RCC 7860 (cell line): Measurements from ENCODE around the gene SAMD11.

ENCODE experiments used
- DNase-seq: peaks from one replicate; pipeline ENCODE4 v3.0.0-alpha.2; 2015; ENCODE audit warnings: low spot score
- FAIRE-seq: peaks from 2 replicates; lab custom pipeline; 2012; peaks lifted over from hg19 to GRCh38; lab: Jason Lieb, UNC

Gene SAMD11

GRCh38 chr1:960363-961131 lies 36.8 kb downstream of the SAMD11 start, which contains the start of gene KLHL17:
TSS of gene KLHL17 (plus strand) at chr1:960584. CDS start at chr1:960694, 110 bp downstream.
- DNase-seq: peak; percentile 23
- no peak for FAIRE-seq

DNA sequence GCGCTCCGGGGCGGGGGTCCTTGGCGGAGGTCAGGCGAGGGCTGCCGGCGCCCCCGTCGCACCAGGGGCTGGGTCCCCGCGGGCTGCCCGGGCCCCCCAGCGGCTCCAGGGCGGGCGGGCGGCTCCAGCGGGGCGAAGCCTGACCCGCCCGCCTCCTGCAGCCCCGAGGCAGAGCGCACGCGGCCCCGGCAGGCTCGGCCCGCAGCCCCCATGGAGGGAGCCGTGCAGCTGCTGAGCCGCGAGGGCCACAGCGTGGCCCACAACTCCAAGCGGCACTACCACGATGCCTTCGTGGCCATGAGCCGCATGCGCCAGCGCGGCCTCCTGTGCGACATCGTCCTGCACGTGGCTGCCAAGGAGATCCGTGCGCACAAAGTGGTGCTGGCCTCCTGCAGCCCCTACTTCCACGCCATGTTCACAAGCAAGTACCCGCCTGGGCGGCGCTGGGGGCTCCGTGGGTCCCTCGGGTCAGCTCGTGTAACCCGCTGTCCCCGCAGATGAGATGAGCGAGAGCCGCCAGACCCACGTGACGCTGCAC lies 37.5 kb downstream of the SAMD11 start:
- DNase-seq (no peak), FAIRE-seq (no peak)

DNA sequence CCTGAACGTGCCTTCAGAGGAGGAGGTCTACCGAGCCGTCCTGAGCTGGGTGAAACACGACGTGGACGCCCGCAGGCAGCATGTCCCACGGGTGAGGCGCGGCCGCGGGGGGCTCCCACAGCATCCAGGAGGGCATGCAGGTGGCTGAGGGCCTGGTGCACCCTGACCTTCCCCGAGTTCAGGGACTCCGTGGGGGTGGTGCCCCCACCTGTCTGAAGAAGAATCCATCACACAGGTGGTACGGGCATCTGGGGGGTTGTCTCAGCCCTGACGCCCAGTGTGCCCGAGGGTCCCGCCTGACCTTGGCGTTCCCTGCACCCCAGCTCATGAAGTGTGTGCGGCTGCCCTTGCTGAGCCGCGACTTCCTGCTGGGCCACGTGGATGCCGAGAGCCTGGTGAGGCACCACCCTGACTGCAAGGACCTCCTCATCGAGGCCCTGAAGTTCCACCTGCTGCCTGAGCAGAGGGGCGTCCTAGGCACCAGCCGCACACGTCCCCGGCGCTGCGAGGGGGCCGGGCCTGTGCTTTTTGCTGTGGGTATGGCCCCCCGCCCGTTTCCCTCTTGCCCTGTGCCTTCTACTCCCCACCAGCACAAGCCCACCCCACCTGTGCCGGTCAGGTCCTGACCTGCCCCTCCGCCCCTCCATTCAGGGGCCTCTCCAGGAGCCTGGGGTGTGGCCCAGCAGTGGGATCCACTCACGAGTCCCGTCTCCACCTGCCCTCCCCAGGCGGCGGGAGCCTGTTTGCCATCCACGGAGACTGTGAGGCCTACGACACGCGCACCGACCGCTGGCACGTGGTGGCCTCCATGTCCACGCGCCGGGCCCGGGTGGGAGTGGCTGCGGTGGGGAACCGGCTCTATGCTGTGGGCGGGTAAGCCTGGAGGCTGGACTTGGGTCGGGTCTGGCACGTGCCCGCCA lies 38.9 kb downstream of the SAMD11 start:
- no peak for DNase-seq
- FAIRE-seq: no peak

DNA sequence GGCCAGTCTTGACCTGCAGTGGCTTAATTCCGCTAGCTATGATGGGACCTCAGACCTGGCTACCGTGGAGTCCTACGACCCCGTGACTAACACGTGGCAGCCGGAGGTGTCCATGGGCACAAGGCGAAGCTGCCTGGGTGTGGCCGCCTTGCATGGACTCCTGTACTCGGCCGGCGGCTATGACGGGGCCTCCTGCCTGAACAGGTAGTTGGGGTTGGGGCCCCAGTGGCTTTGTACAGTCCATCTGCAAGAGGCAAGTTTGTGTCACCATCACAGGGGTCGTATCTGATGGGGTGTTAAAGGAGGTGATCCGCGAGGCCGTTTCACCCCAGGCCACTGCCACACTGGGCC lies 39.6 kb downstream of the SAMD11 start:
- no peak for DNase-seq
- FAIRE-seq: no peak

- no peak for DNase-seq
- FAIRE-seq: no peak
Observed at GRCh38 chr1:963746-964525, 40.2 kb downstream of the SAMD11 start.

DNA sequence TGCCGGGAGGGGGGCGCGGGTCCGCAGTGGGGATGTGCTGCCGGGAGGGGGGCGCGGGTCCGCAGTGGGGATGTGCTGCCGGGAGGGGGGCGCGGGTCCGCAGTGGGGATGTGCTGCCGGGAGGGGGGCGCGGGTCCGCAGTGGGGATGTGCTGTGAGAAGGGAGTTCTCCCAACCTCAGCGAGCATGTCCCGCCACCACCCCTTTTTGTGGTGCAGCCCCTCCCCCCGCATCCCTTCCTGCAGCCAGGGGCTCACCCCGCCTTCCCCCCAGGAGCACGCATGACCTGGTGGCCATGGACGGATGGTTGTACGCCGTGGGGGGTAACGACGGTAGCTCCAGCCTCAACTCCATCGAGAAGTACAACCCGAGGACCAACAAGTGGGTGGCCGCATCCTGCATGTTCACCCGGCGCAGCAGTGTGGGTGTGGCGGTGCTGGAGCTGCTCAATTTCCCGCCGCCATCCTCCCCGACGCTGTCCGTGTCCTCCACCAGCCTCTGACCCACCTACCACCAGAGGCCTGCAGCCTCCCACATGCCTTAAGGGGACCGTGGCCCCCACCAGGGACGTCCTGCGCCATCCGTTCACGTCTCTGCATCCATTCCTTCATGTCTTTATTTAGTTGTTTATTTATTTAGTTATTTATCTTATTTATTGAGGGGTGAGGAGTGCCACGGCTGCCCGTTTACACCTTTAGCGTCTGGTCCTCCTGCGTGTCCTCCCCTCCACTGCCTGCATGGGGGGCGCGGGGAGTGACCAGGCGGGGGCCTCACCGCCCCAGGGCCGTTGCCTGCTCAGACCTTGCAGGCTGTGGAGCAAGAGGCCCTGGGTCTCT lies 41.2 kb downstream of the SAMD11 start:
- FAIRE-seq: no peak
- DNase-seq: no peak

GRCh38 chr1:965526-966134 lies 41.9 kb downstream of the SAMD11 start:
- DNase-seq (no peak), FAIRE-seq (no peak)

DNA sequence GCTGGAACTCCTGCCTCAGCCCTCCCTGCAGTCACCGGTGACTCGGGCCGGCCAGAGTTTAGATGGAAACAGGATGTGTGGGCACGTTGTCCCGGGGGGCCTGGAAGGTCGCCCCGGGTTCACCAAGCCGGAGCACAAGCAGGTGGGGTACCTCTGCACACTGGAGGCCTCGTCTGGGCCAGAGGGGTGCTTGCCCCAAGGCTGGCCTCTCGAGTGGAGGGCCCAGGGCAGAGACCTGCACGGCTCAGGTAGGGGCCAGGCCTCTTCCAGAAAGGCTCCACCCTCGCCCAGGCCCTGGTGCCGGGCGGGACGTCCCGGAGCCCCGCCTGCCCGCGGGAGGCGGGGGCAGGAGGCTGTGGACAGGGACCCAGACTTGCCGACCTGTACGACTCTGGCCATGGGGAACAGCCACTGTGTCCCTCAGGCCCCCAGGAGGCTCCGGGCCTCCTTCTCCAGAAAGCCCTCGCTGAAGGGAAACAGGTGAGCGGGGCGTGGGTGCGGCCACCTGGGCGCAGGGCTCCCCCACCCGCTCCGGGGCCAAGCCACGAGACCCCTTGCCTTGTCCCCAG lies 42.5 kb downstream of the SAMD11 start, which contains the start of gene PLEKHN1:
TSS of gene PLEKHN1 (plus strand) at position 348 of the 569 bp plus-strand sequence. CDS start at position 398, 50 bp downstream.
- DNase-seq (peak; percentile 73), FAIRE-seq (no peak)

DNA sequence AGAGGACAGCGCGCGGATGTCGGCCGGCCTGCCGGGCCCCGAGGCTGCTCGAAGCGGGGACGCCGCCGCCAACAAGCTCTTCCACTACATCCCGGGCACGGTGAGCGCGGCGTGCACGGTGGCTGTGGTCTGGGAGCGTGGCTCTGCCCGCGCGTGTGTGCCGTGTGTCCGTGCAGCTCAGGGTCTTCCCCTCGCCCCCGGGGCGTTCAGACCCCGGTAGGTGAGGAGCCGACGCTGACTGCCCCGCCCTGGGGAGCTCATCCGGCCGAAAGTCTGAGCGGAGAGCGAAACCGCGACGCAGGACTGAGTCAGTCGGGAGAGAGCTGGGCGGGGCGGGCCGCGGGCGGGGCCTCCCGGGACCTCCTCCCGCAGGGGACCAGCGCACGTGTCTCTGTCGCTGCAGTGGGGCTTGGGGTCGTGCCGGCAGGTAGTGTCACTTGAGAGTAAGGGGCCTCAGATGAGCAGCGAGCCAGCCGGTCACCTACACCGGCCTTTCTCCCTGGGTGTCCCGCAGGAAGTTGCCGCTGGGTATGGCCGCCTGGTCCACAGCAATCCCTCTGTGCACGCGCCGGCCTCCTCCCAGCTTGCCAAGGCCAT lies 43.1 kb downstream of the SAMD11 start:
- DNase-seq (peak; percentile 67), FAIRE-seq (no peak)

DNA sequence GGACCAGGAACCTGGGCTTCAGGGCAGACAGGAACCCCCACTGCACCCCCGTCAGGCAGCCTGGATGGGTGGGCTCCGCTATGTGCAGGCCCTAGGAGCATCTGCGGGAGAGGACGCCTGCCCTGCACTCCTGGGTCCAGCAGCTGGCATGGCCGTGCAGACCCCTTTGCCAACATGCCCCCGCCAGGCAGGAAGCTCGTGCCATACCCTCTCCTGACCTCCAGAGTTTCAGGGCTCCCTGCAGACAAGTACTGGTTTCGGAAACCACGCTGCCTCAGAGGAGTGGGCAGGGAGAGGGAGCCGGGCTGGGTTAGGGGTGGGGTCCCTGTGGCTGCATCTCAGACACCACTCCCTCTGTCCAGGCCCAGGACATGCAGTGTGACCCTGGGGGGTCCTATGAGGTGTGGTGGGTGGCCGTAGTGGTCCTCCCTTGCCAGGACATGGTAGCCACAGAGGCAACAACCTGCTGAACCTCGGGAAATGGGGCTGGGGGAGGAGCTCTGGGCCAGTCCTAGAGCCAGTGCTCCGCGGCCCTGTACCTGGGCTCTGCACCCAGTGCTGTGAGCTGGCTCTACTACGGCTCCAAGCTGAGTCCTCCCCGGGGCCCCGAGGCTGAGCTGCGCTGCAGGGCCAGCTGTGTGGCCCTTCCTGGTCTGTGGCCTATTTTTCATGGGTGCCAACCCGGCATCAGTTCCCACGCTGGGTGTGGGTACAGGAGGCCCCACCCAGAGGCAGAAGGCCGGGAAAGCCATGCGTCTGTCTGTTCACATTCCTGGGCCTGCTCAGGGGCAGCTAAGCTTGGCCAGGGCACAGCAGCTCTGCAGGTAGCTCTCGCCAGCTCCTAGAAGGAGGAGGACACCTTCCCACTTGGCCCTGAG lies 44.0 kb downstream of the SAMD11 start:
- DNase-seq (no peak), FAIRE-seq (no peak)

GRCh38 chr1:969260-969855 lies 45.6 kb downstream of the SAMD11 start:
- no peak for FAIRE-seq
- no peak for DNase-seq

GRCh38 chr1:970242-970972 lies 46.7 kb downstream of the SAMD11 start:
- FAIRE-seq (no peak), DNase-seq (no peak)

DNA sequence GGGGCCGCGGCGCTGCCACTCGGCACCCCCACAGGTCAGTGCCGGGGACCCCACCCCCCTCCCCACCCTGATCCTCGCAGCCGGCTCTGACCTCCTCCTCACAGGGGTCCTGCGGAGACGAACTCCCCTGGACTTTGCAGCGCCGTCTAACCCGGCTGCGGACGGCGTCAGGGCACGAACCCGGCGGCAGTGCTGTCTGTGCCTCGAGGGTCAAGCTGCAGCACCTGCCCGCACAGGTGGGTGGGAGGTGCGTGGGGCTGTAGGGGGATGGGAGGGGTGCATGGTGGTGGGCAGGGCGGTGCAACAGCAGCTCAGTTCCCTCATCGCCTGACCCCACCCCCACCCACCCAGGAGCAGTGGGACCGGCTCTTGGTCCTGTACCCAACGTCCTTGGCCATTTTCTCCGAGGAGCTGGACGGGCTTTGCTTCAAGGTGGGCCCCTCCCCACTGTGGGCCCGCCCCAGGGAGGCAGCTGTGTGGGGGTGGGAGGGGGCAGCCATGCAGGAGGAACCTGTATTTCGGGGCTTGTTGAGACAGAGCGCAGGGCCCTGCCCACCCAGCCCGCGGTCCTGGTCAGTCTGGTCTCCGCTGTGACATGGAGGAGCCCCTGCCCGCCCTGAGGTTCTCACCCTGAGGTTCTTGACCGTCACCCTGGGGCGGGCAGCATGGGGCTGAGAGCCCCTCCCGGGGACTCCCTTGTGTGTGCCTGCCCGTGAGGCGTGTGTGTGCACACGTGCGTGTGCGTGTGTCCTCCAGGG lies 47.4 kb downstream of the SAMD11 start:
- DNase-seq (no peak), FAIRE-seq (no peak)

DNA sequence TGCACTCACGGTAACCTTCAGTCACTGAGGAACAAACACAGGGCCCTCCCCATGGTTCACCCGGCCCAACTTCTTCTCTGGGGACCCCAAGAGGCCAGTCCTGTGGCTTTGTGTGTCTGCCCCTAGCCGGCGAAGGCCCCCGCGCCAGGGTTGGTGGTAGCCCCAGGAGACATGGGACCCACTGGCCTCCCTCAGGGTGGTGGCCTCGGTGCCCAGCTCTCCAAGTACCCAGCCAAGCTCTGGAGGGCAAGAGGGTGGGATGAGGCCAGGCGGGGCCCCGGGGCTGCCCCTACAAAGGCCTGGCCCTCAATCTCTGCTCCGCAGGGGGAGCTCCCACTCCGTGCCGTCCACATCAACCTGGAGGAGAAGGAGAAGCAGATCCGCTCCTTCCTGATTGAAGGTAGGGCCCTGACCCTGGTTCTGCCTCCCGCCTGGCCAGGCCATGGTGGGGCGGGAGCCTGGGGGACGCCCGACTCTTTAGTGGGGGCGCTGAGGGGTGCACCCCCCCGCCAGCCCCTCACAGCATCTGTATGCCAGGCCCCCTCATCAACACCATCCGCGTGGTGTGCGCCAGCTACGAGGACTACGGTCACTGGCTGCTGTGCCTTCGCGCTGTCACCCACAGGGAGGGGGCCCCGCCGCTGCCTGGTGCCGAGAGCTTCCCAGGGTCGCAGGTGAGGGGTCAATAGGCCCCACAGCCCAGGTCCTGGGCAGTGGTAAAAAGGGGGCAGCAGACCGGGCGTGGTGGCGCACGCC lies 48.2 kb downstream of the SAMD11 start:
- FAIRE-seq (no peak), DNase-seq (no peak)

- FAIRE-seq (no peak), DNase-seq (no peak)
Observed at GRCh38 chr1:972726-973458, 49.2 kb downstream of the SAMD11 start.
